Activated CD4-positive, alpha-beta memory T cell treated with anti-CD3 and anti-CD28 coated beads for 36 hours (primary cell): Measurements from ENCODE around the gene NUMA1. TPM values are rescaled to one million over a fixed set of nuclear protein-coding genes. Genes with fewer than 3 reads are reported as not detected.

Experiments used
- CTCF ChIA-PET: fragments of 350-600 bp; sonication (Branson Sonifier 250); formaldehyde crosslinking; loops from one replicate; lab custom pipeline; 2021; ENCODE audit warnings: antibody characterized with exemption, inconsistent platforms; lab: Charles Lee
- POLR2A ChIA-PET: fragments of 350-600 bp; sonication (Branson Sonifier 250); formaldehyde crosslinking; loops from one replicate; lab custom pipeline; 2021; ENCODE audit warnings: antibody characterized with exemption; lab: Charles Lee
- DNase-seq: peaks from one replicate; pipeline ENCODE4 v3.0.0-alpha.2; 2020
- H3K27ac Mint-ChIP-seq: one replicate; pipeline ENCODE4 v1.8.0; 2021; ENCODE audit warnings: mixed read lengths
- H3K27me3 Mint-ChIP-seq: one replicate; pipeline ENCODE4 v1.8.0; 2021; ENCODE audit warnings: mixed read lengths
- H3K36me3 Mint-ChIP-seq: one replicate; pipeline ENCODE4 v1.8.0; 2021; ENCODE audit warnings: mixed read lengths
- H3K4me1 Mint-ChIP-seq: one replicate; pipeline ENCODE4 v1.8.0; 2021; ENCODE audit warnings: low read depth, mixed read lengths
- H3K4me3 Mint-ChIP-seq: one replicate; pipeline ENCODE4 v1.8.0; 2021; ENCODE audit warnings: mild to moderate bottlenecking, mixed read lengths
- H3K9me3 Mint-ChIP-seq: one replicate; pipeline ENCODE4 v1.8.0; 2021; ENCODE audit warnings: mixed read lengths
- intact Hi-C: fragments of 100-400 bp; cut with micrococcal nuclease; formaldehyde crosslinking; loops from one replicate; pipeline ENCODE4 v1.15.1; 2023
- total RNA-seq, 2 experiments: library from RNA; stranded (reverse); gene quantifications; one replicate each; pipeline ENCODE4 v1.2.3, GENCODE V29; 2021

Gene NUMA1
- total RNA-seq, 2 experiments from 2014 or later, result 149 to 158 TPM

DNA sequence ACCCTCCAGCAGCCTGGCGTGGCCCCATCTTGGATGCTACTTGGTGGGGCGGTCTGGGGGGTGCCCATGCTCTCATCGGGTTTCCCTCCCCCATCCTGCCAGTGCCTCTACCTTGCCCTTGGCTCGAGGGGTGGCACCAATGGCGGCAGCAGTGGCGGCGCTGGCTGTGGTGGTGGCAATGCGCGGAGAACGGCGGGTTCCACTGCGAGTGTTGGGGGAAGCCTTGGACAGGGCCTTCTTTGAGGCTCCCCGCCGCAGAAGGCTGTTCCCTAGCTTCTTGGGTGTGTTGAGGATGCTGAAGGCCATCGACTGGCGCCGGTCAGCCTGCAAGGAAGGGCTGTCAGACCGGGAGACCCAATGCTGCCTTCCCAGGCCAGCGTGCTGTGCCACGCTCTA is 76.6 kb downstream of the NUMA1 start:
- CTCF ChIA-PET, result no interaction called here
- POLR2A ChIA-PET, result no interaction called here
- intact Hi-C loops, result no loop called here
- no peak for DNase-seq
- Mint-ChIP-seq H3K27me3 (no peaks in the 10 kb centered on the region), H3K9me3 (no peaks in the 10 kb centered on the region), H3K36me3 (peaks cover 51% of the 10 kb centered on the region), H3K4me3 (no peak overlapping the region), H3K4me1 (peaks cover 14% of the 10 kb centered on the region), H3K27ac (no peak overlapping the region)

DNA sequence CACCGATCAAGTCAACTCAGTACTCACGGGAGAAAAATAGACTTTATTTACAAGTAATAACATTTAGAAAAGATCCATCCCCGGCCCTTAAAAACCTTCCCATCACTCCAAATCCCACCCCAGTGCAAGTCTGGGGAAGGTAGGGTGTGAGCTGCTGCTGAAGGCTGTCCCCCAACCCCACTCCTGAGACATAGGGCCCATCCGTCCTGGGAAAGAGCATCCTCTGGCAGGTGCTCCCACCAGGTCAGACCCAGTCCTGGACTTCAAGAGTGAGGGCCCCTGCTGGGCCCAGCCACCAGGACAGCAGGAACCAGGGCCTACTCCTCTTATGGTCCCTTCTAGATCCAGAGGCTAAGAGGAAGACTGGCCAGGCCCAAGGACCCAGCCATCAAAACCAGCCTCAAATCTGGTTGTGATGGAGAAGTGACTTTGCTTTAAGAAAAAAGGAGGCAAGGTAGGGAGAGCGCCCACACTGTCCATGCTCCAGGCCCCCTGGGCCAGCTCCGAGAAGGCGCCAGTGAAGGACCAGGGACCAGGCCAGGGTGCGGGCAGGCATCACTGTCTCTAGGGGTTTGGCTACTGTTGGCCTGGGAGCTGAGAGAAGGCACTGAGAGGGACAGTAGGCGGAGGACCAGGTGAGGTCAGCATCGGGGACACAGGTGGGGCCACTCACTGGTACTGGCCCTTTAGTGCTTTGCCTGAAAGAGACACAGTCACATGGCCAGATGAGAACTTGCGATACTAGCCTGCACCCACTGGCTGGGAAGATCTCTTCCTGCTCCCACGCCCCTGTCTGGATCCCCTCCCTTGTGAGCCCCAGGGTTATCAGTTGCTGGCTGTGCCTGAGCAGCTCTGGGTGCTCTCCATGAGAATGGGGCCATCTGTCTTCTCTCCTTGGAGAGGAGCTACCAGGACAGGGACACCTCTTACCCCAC is 77.2 kb downstream of the NUMA1 start:
- intact Hi-C loops, result no loop called here
- Mint-ChIP-seq H3K27me3 (no peaks in the 10 kb centered on the region), H3K4me3 (no peak overlapping the region), H3K36me3 (peaks cover 45% of the 10 kb centered on the region), H3K9me3 (no peaks in the 10 kb centered on the region), H3K4me1 (peaks cover 21% of the 10 kb centered on the region), H3K27ac (peak overlapping the region; percentile 19)
- ChIA-PET CTCF (no interaction called here), POLR2A (no interaction called here)
- DNase-seq, result no peak

DNA sequence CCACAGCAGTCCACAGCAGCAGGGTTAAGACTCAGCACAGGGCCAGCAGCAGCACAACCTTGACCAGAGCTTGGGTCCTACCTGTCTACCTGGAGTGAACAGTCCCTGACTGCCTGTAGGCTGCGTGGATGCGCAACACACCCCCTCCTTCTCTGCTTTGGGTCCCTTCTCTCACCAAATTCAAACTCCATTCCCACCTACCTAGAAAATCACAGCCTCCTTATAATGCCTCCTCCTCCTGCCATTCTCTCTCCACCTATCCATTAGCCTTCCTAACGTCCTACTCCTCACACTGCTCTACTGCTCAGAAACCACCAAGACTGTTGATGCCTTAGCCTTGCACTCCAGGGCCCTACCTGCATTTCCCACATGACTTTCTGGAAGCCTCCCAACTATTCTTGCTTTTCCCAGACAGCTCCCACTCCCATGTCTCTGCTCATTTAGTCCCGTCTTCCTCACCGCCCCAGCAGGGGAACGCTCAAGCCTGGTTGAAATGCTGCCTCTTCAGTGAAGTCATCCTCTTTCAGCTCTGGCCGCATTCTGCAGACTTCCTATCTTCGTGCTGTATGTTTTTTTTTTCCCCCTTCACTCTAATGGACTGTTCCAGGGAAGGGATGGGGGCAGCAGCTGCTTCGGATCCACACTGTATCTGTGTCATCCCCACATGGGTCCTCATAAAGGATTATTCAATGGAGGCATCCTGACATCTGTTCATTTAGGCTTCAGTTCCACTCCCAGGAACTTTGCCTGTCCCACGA is 78.3 kb downstream of the NUMA1 start:
- peaks cover 37% of the 10 kb centered on the region for H3K36me3 Mint-ChIP-seq
- POLR2A ChIA-PET, result interaction anchor here (1.0 to 1.4 kb wide), 2 partner anchors 13 to 14 kb away, joined by 3 read pairs; no protein-coding TSS in a partner anchor
- CTCF ChIA-PET, result interaction anchor here (1.3 kb wide), 1 partner anchor 25 kb away, joined by 4 read pairs; no protein-coding TSS in a partner anchor
- intact Hi-C loops, result no loop called here
- H3K27me3 Mint-ChIP-seq, result no peaks in the 10 kb centered on the region
- DNase-seq, result no peak
- H3K9me3 Mint-ChIP-seq, result no peaks in the 10 kb centered on the region
- H3K27ac Mint-ChIP-seq, result peak overlapping the region; percentile 19
- peaks cover 23% of the 10 kb centered on the region for H3K4me1 Mint-ChIP-seq
- H3K4me3 Mint-ChIP-seq, result no peak overlapping the region

DNA sequence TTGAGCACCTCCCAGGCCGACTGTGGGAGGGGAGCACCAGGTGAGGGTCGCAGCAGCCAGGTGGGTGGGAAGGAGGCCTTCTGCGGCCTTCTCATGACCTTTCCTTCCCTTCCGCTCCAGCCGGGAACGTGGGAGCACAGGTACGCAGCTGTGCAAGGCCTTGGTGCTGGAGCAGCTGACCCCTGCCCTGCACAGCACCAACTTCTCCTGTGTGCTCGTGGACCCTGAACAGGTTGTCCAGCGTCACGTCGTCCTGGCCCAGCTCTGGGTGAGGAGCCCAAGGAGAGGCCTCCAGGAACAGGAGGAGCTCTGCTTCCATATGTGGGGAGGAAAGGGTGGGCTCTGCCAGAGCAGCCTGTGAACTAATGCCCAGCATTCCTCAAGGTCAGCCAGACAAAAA is 79.1 kb downstream of the NUMA1 start:
- Mint-ChIP-seq H3K9me3 (no peaks in the 10 kb centered on the region), H3K27me3 (no peaks in the 10 kb centered on the region), H3K4me1 (peaks cover 23% of the 10 kb centered on the region), H3K27ac (no peak overlapping the region), H3K36me3 (peaks cover 34% of the 10 kb centered on the region), H3K4me3 (no peak overlapping the region)
- DNase-seq, result no peak
- intact Hi-C loops, result no loop called here
- ChIA-PET POLR2A (interaction anchor here (1.4 kb wide), 1 partner anchor 13 kb away, joined by 3 read pairs; no protein-coding TSS in a partner anchor), CTCF (interaction anchor here (0.8 to 1.3 kb wide), 2 partner anchors 24 kb away, joined by 4 read pairs; no protein-coding TSS in a partner anchor)

DNA sequence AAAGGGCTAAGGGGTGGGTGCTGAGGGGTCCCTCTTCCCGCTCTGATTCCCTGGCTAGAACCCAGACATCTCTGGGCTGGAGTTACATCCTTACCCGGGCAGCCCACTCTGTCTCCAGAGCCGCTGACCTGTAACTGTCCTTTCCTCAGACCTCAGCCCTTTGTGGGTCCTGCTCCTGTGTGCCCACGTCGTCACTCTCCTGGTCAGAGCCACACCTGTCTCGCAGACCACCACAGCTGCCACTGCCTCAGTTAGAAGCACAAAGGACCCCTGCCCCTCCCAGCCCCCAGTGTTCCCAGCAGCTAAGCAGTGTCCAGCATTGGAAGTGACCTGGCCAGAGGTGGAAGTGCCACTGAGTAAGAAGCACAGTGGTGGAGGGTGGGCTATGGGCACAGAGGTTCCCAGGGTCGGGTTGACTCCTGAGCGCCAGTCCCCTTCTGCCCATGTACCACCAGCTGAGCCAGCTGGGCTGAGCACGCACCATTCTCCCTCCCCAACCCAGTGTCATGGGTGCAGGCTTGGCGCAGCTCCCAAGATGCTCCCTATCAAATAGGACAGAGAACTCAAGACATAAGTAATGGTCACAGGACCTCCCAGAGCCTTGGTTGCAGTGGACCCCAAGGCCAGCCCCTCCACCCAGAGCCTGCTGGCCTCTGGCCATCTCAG is 80.0 kb downstream of the NUMA1 start:
- Mint-ChIP-seq H3K36me3 (peaks cover 28% of the 10 kb centered on the region), H3K27me3 (no peaks in the 10 kb centered on the region), H3K4me1 (peaks cover 23% of the 10 kb centered on the region), H3K9me3 (no peaks in the 10 kb centered on the region), H3K4me3 (no peak overlapping the region), H3K27ac (peak overlapping the region; percentile 30)
- intact Hi-C loops, result no loop called here
- CTCF ChIA-PET, result interaction anchor here (1.4 kb wide), 1 partner anchor 24 kb away, joined by 5 read pairs; no protein-coding TSS in a partner anchor
- POLR2A ChIA-PET, result interaction anchor here (1.4 kb wide), 1 partner anchor 15 kb away, joined by 4 read pairs; no protein-coding TSS in a partner anchor
- no peak for DNase-seq

DNA sequence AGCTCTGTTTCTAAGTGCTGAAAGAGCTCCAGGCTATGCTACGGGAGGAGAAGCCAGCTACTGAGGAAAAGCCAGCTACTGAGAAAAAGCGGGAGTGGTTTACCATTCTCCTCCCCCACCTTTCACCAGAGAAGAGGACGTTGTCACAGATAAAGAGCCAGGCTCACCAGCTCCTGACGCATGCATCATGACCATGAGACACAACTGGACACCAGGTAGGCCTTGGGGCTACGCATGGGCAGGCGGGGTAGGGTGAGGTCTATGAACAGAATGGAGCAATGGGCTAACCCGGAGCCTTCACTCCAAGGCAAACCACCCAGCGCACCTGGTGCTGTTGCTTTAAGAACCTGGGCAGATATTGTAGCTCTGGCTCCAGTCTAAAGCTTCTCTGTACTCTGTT is 80.5 kb downstream of the NUMA1 start:
- DNase-seq, result no peak
- peaks cover 23% of the 10 kb centered on the region for H3K4me1 Mint-ChIP-seq
- H3K27ac Mint-ChIP-seq, result peak overlapping the region; percentile 81
- H3K27me3 Mint-ChIP-seq, result no peaks in the 10 kb centered on the region
- H3K36me3 Mint-ChIP-seq, result peaks cover 23% of the 10 kb centered on the region
- no peaks in the 10 kb centered on the region for H3K9me3 Mint-ChIP-seq
- H3K4me3 Mint-ChIP-seq, result no peak overlapping the region
- ChIA-PET POLR2A (interaction anchor here (0.6 to 1.4 kb wide), 4 partner anchors 13 to 685 kb away, joined by 3 to 4 read pairs (median 4); no protein-coding TSS in a partner anchor), CTCF (interaction anchor here (1.4 kb wide), 2 partner anchors 25 to 41 kb away, joined by 4 to 5 read pairs; no protein-coding TSS in a partner anchor)
- intact Hi-C loops, result no loop called here

DNA sequence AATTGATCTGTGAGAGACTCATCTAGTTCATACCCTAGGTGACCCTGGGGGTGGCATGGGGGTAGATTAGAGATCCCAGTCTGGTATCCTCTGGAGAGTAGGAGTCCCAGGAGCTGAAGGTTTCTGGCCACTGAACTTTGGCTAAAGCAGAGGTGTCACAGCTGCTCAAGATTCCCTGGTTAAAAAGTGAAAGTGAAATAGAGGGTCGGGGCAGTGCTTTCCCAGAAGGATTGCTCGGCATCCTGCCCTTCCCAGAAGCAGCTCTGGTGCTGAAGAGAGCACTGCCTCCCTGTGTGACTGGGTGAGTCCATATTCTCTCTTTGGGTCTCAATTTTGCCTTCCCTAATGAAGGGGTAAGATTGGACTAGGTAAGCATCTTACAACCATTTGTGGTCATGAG is 81.0 kb downstream of the NUMA1 start:
- ChIA-PET POLR2A (interaction anchor here (0.6 to 1.4 kb wide), 4 partner anchors 13 to 685 kb away, joined by 3 to 4 read pairs (median 4); no protein-coding TSS in a partner anchor), CTCF (interaction anchor here (1.1 to 1.4 kb wide), 3 partner anchors 25 to 145 kb away, joined by 3 to 5 read pairs (median 4); no protein-coding TSS in a partner anchor)
- intact Hi-C loops, result no loop called here
- DNase-seq, result no peak
- Mint-ChIP-seq H3K27ac (peak overlapping the region; percentile 81), H3K4me3 (peak overlapping the region; percentile 52), H3K36me3 (peaks cover 19% of the 10 kb centered on the region), H3K9me3 (no peaks in the 10 kb centered on the region), H3K4me1 (peaks cover 23% of the 10 kb centered on the region), H3K27me3 (no peaks in the 10 kb centered on the region)

DNA sequence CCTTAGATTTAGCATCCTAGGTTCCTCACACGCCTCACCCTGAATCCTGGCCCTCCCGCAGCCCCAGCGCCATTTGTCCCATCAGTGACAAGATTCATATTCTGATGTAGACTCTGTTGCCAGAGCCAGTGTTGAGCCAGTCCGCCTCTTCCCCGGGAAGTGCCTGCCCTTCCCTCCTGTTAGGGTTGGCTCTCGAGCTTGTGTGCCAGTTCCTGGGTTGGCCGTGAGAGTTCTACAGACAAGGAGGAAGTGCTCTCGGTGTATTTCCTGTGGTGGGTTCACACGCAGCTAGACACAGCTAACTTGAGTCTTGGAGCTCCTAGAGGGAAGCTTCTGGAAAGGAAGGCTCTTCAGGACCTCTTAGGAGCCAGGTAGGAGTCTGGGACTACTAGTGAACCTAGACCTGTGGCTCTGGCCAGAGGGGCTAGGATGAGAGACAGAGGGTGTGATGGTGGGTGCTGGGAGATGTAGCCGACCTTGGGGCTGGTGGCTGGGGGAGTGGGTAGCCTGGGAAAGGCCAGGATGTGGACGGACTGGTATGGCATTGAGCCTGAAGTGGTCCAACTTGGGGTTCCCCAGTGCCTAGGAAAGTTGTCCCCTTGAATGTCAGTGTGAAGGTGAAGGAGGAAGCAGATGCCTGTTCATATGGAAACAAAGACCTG is 81.6 kb downstream of the NUMA1 start, which contains the start of gene IL18BP:
TSS of gene IL18BP (plus strand) at position 261 of the 662 bp plus-strand sequence. CDS start 1,076 bp downstream, outside the sequence.
- peak; percentile 39 for DNase-seq
- intact Hi-C loops, result no loop called here
- H3K27me3 Mint-ChIP-seq, result no peaks in the 10 kb centered on the region
- peak within 1 kb of the TSS; percentile 81 for H3K27ac Mint-ChIP-seq
- ChIA-PET CTCF (interaction anchor here (1.1 to 4.1 kb wide), 3 partner anchors 21 to 145 kb away, joined by 3 to 15 read pairs (median 4); no protein-coding TSS in a partner anchor), POLR2A (interaction anchor here (0.6 to 1.4 kb wide), 4 partner anchors 14 to 41 kb away, joined by 3 to 4 read pairs (median 4); no protein-coding TSS in a partner anchor)
- H3K4me1 Mint-ChIP-seq, result peaks cover 23% of the 10 kb centered on the region
- H3K36me3 Mint-ChIP-seq, result peaks cover 15% of the 10 kb centered on the region
- H3K4me3 Mint-ChIP-seq, result peak within 1 kb of the TSS; percentile 52
- no peaks in the 10 kb centered on the region for H3K9me3 Mint-ChIP-seq

DNA sequence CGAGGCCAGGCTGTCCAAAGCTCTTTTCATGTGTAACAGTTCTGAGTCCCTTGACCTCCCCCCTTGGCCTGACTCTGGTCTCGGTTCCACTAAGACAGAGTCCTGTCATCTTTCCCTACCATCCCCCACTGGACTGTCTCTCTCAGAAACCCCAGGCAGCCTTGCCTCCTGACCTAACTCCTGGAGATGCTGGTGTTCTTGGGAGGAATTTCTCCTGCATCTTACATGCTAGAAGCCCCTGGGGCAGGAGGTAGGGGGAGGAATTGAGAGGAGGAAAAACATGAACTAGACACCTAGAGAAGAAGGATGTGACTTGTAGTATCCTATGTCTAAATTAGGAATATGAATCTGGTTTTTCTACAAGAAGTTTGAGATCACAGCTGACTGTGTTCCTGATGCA is 82.3 kb downstream of the NUMA1 start:
- ChIA-PET CTCF (interaction anchor here (0.9 to 4.1 kb wide), 3 partner anchors 20 to 146 kb away, joined by 3 to 15 read pairs (median 3); no protein-coding TSS in a partner anchor), POLR2A (interaction anchor here (0.6 kb wide), 1 partner anchor 42 kb away, joined by 3 read pairs; no protein-coding TSS in a partner anchor)
- Mint-ChIP-seq H3K9me3 (no peaks in the 10 kb centered on the region), H3K36me3 (peaks cover 12% of the 10 kb centered on the region), H3K27me3 (no peaks in the 10 kb centered on the region), H3K4me1 (peaks cover 23% of the 10 kb centered on the region), H3K27ac (peak overlapping the region; percentile 81), H3K4me3 (no peak overlapping the region)
- no peak for DNase-seq
- intact Hi-C loops, result no loop called here

DNA sequence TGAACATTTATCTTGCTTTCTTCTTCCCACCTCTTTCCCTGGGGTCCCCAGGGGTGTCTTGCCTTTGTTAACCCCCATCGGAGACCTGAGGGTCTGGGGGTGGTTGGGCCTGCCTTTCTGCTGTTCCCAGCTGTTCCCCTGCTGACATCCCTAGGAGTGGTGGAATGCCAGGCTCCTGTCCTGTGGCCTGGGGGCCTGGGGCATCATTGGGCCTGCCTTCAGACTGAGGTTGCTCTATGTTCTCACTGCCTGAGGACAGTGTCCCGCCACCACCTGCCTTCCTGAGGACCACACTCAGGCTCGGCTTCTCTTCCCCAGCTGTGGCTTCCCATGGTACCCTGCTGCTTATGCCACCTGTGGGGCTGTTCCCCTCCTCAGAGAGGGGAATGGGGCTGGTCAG is 82.7 kb downstream of the NUMA1 start:
- POLR2A ChIA-PET, result no interaction called here
- intact Hi-C loops, result no loop called here
- Mint-ChIP-seq H3K4me3 (no peak overlapping the region), H3K9me3 (no peaks in the 10 kb centered on the region), H3K27ac (no peak overlapping the region), H3K4me1 (peaks cover 23% of the 10 kb centered on the region), H3K36me3 (peaks cover 10% of the 10 kb centered on the region), H3K27me3 (no peaks in the 10 kb centered on the region)
- no peak for DNase-seq
- CTCF ChIA-PET, result interaction anchor here (0.9 to 4.1 kb wide), 2 partner anchors 19 to 93 kb away, joined by 3 to 15 read pairs; no protein-coding TSS in a partner anchor
